ENCODE data around the gene KCNH1. TPM values are rescaled to one million over a fixed set of nuclear protein-coding genes. Genes with fewer than 3 reads are reported as not detected.

KCNH1 gene
- total and polyA plus RNA-seq, 2 of the 4 experiments (the other 2 are of a cell fraction) = 0.27 to 0.54 TPM

- WGBS, 2 experiments (ENCODE audit: extremely low coverage in 2 of 2, insufficient read length in 1 of 2) = no CpG with 5 or more reads among the region's 1 CpG
- POLR2A ChIA-PET (ENCODE audit: unreplicated experiment) = no interaction called here
- Histone ChIP-seq H3K27me3 (ENCODE audit: control insufficient read depth, insufficient read depth, low read length) (no peaks in the 10 kb centered on the region), H3K56ac (ENCODE audit: extremely low read depth, insufficient read depth, low read length) (no peak overlapping the region), H4K5ac (ENCODE audit: low read depth, low read length) (no peak overlapping the region), H2BK15ac (ENCODE audit: low read depth, low read length) (no peak overlapping the region), H2AK9ac (replicated peaks; ENCODE audit: low read depth, low read length, poor library complexity) (no peak overlapping the region), H3K9me1 (ENCODE audit: insufficient read depth, low read length) (no peaks in the 10 kb centered on the region), H3K23ac (ENCODE audit: low read depth, low read length) (no peak overlapping the region), H3K27ac (ENCODE audit: insufficient read depth, low read length) (no peak overlapping the region), H3K14ac (replicated peaks; ENCODE audit: low read depth, low read length) (no peak overlapping the region), H2BK120ac (ENCODE audit: low read depth, low read length) (no peak overlapping the region), H2AFZ (replicated peaks; ENCODE audit: low read length, poor library complexity) (no peak overlapping the region), H3K79me1 (ENCODE audit: low read depth in 1 of 2, low read length in 2 of 2) (no peaks in the 10 kb centered on the region), H3K9ac (ENCODE audit: low read depth, low read length) (no peak overlapping the region), H4K91ac (ENCODE audit: insufficient read depth, low read depth, low read length) (no peak overlapping the region), H3K4me2 (ENCODE audit: low read depth, low read length) (no peak overlapping the region), H3K36me3 (ENCODE audit: control insufficient read depth, insufficient read depth, low read length) (no peaks in the 10 kb centered on the region), H3K18ac (ENCODE audit: low read depth, low read length) (no peak overlapping the region), H2BK5ac (ENCODE audit: low read depth, low read length, poor library complexity, severe bottlenecking) (no peak overlapping the region), H4K20me1 (ENCODE audit: insufficient read depth, low read length) (no peaks in the 10 kb centered on the region), H2BK20ac (ENCODE audit: low read depth, low read length) (no peak overlapping the region), H4K8ac (ENCODE audit: low read depth in 2 of 2, low read length in 2 of 2) (no peak overlapping the region), H2AK5ac (ENCODE audit: low read depth, low read length) (no peak overlapping the region), H3K4me1 (ENCODE audit: control insufficient read depth, insufficient read depth, low read length) (no peaks in the 10 kb centered on the region), H3K4ac (ENCODE audit: low read depth, low read length) (no peak overlapping the region), H3K4me3 (ENCODE audit: insufficient read depth, low read depth, low read length) (no peak overlapping the region), H3K9me3 (ENCODE audit: control insufficient read depth, insufficient read depth, low read length) (no peaks in the 10 kb centered on the region)
- intact Hi-C loops (cut with micrococcal nuclease) = no loop called here
- no peak for DNase-seq
- dilution Hi-C loops (cut with HindIII; ENCODE audit: low sequenced_read_pairs, unreplicated experiment) = no loop called here
- CTCF ChIA-PET = no interaction called here
- in situ Hi-C loops (cut with MboI; ENCODE audit: low sequenced_read_pairs) = no loop called here
- BruUV-seq (replicated peaks) = no TSS peak
- TF ChIP-seq USF2 (IDR thresholded peaks at IDR 0.05; ENCODE audit: low read depth, low read length) (no peak), RAD21 (IDR thresholded peaks at IDR 0.05; ENCODE audit: low read length) (no peak), FOS (IDR thresholded peaks at IDR 0.05; ENCODE audit: low read depth, low read length) (no peak), NFE2L2 (IDR thresholded peaks at IDR 0.05; ENCODE audit: low read depth, low read length) (no peak), MXI1 (IDR thresholded peaks at IDR 0.05; ENCODE audit: borderline replicate concordance, low read depth, low read length) (no peak), MAFK (IDR thresholded peaks at IDR 0.05; ENCODE audit: low read depth, low read length) (no peak), POLR2A (IDR thresholded peaks at IDR 0.05; ENCODE audit: low read depth, low read length) (no peak), SMC3 (IDR thresholded peaks at IDR 0.05; ENCODE audit: low read depth, low read length) (no peak), MAZ (IDR thresholded peaks at IDR 0.05; ENCODE audit: borderline replicate concordance, low read depth, low read length) (no peak), ELK1 (IDR thresholded peaks at IDR 0.05; ENCODE audit: borderline replicate concordance, low read depth, low read length) (no peak), RFX5 (IDR thresholded peaks at IDR 0.05; ENCODE audit: low read depth, low read length) (no peak), BHLHE40 (IDR thresholded peaks at IDR 0.05; ENCODE audit: low read depth, low read length) (no peak), CEBPB (IDR thresholded peaks at IDR 0.05; ENCODE audit: low read depth, low read length) (no peak), CHD1 (IDR thresholded peaks at IDR 0.05; ENCODE audit: low read depth, low read length) (no peak), CTCF (conservative IDR thresholded peaks at IDR 0.05; ENCODE audit: low read depth, low read length) (no peak), RCOR1 (IDR thresholded peaks at IDR 0.05; ENCODE audit: insufficient replicate concordance, low read length) (no peak)
- no peak for ATAC-seq (ENCODE audit: low read depth)
Measured at GRCh38 chr1:211019266-211019665, 114.7 kb downstream of the KCNH1 start.
